GM21423 (cell line): ENCODE measurements around the gene STX2.
"Not testable (repeated sequence)": the region's sequence is repeated elsewhere in the genome, so short reads cannot be mapped to it uniquely, and the experiment has no call there.

Experiments used
- ATAC-seq: cut with Tn5 transposase; IDR thresholded peaks from one replicate; pipeline ENCODE4 v1.9.1; 2021; ENCODE audit warnings: mild to moderate bottlenecking, moderate library complexity; ENCODE audit not compliant: unreplicated experiment

STX2 gene

DNA sequence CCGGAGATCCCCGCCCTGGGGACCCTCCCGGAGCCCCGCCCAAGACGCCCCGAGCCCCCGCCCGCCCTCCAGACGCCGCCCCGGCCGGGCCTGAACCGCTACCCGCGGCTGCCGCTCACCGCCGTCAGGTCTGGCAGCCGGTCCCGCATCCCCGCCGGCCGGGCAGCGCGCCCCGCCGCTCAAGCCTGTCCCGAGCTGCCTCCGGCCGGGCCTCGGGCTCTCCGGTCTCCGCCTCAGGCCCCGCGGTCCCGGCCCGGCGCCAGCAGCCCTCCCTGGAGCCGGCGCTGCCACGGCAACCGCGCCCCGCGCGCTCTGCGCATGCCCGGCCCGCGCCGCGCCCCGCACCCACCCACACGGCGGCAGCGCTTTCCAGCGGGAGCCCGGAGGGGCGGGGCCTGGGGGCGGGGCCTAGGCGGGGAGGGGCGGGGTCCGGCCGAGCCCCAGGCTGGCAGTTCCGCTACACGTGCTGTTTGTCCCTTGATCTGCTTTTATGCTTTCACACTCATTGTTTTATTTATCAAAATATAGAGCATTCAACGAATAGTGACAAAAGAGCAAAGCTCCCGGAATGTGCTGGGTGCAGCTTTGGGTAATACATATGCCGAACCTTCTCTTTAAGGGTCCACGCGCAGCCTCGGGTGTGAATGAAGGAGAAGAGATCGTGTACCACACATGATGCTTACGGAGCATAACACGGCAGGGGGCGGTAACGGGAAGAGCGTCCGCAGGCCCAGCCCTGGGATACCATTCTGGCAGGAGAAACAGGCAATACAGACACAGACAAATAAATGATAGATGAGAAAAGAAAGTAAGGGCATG lies at the start of gene STX2:
Gene STX2, minus strand, starts transcription at position 300 of the 819 bp plus-strand sequence. Its CDS starts 151 bp downstream, at position 149.
- peak; percentile 86 for ATAC-seq

GRCh38 chr12:130887190-130887589 lies 48.1 kb upstream of the STX2 start:
- ATAC-seq: not testable (repeated sequence)

DNA sequence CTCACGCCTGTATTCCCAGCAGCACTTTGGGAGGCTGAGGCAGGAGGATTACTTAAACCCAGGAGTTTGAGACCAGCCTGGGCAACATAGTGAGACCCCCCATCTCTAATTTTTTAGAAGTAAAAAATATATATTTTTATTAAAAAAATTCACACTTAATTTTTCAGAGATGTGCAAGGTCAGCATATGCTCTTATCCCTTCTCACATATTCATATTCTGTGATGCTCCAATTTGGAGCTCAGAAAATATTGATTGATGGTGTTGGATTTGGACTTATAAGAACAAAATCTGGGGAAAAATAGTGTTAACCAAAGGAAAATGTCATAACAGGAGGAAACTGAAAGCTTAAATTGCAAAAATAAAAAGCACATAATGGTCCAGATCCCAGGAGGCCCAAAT lies 42.5 kb upstream of the STX2 start:
- ATAC-seq: no peak

GRCh38 chr12:130881046-130881445 lies 42.0 kb upstream of the STX2 start:
- ATAC-seq: no peak

GRCh38 chr12:130880411-130880885 lies 41.4 kb upstream of the STX2 start:
- ATAC-seq: peak; percentile 48

- peak; percentile 7 for ATAC-seq
These were observed 40.8 kb upstream of the STX2 start for GRCh38 chr12:130879781-130880389.

- peak; percentile 92 for ATAC-seq
These were observed 40.2 kb upstream of the STX2 start for GRCh38 chr12:130879212-130879686.

DNA sequence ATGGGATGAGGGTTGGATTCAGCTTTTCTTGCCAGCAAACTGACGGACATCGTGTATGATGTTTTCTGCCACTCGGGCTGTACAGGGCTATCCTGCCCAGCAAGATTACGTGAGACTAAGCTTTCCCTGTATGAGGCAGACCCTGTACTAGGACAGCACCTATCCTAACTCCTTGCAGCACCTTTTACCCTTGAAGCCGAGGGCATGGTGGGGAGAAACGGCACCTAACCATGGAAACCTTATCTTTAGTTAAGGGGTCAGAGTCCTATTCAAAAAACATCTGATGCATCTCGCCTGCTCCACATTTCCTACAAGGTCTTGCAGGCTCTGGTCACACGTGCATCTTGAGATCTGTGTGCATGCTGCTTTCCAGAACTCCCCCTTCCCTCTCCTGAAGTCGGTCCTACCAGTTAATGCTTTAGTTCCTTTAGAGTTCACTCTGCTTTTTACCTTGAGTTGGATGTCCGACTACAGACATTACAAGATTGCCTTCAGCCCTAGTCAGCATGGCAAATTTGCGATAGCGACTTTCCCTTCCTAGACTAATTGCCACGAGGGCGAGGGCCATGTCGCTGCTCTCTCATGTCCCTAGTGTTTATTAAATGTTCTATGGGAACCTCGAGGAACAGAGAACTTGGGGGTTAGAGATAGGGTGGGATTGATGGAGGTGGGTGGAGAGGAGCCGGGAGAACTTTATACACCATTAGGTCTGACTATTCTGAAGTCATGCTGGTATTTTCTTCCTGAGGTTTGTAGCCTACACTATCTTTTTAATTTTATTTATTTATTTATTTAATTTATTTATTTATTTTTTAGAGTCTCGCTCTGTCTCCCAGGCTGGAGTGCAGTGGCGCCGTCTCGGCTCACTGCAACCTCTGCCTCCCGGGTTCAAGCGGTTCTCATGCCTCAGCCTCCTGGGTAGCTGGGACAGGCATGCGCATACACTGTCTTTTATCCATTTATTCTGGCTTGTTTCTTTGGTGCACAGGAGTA lies 39.4 kb upstream of the STX2 start:
- ATAC-seq: no peak

GRCh38 chr12:130877333-130877732 lies 38.3 kb upstream of the STX2 start:
- ATAC-seq: no peak

GRCh38 chr12:130876758-130877157 lies 37.7 kb upstream of the STX2 start:
- ATAC-seq: no peak

GRCh38 chr12:130876297-130876696 lies 37.2 kb upstream of the STX2 start:
- no peak for ATAC-seq

DNA sequence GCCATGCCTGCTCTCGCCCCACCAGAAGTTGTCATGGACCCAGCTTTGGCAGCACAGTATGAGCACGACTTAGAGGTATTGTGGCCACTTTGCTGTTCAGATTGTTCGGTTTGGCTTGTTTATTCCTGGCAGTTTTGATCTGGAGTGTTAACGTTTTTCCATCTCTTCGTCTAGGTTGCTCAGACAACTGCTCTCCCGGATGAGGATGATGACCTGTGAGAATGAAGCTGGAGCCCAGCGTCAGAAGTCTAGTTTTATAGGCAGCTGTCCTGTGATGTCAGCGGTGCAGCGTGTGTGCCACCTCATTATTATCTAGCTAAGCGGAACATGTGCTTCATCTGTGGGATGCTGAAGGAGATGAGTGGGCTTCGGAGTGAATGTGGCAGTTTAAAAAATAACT lies 36.7 kb upstream of the STX2 start:
- not testable (repeated sequence) for ATAC-seq

DNA sequence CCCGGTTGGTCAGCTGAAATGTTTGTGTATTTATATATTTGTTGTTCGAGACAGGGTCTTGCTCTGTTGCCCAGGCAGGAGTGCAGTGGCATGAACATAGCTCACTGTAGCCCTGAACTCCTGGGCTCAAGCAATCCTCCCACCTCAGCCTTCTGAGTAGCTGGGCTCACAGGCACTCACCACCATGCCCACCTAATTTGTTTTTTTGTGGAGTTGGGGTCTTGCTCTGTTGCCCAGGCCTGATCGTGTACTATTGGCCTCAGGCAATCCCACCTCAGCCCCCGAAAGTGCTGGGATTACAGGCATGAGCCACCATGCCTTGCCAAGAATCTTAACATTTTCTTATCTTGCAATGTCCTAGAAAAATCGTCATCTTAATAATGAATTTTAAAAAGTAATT lies 36.1 kb upstream of the STX2 start:
- ATAC-seq: no peak

- ATAC-seq: no peak
These were observed 35.6 kb upstream of the STX2 start for GRCh38 chr12:130874696-130875095.

DNA sequence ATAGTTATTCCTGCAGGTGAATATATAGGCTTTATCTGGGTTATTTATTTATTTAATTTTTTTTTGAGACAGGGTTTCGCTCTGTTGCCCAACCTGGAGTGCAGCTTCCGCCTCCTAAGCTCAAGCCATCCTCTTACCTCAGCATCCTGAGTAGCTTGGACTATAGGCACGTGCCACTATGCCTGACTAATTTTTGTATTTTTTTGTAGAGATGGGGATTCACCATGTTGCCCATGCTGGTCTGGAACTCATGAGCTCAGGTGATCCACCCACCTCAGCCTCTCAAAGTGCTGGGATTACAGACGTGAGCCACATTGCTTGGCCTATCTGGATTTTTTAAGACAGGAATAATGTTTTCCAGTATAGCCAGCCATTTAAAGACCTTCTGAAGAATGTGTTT lies 34.8 kb upstream of the STX2 start:
- ATAC-seq: no peak

DNA sequence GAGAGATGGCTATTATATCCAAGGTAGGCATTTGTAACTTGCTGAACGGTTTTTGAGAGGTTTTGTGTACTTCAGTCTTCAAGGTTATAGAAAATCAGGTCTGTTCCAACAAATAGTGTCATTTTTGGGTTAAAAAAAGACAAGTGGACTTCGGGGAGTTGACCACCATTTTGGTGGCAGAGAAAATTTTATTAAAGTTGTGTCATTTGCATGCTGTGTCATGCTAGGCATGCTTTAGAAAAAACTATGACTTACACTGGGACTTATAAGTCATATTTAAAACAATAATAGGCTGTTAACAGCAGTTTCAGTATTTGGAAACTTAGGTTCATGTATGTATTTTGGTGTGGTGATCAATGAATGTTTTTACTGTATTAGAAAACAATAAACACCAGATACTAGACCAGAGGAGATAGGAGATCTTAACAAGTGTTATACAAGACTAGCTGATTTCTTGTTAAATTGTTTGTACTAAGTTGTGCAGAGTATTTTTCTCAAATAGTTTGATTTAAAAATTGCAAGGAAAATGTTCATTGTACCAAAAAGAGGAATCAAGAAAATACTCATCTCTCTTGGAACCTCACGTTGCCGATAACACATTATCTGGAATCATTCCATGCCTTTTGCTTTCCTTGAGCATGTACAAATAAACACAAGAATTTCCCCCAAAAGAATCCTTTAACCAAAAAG lies 34.2 kb upstream of the STX2 start:
- ATAC-seq: no peak

DNA sequence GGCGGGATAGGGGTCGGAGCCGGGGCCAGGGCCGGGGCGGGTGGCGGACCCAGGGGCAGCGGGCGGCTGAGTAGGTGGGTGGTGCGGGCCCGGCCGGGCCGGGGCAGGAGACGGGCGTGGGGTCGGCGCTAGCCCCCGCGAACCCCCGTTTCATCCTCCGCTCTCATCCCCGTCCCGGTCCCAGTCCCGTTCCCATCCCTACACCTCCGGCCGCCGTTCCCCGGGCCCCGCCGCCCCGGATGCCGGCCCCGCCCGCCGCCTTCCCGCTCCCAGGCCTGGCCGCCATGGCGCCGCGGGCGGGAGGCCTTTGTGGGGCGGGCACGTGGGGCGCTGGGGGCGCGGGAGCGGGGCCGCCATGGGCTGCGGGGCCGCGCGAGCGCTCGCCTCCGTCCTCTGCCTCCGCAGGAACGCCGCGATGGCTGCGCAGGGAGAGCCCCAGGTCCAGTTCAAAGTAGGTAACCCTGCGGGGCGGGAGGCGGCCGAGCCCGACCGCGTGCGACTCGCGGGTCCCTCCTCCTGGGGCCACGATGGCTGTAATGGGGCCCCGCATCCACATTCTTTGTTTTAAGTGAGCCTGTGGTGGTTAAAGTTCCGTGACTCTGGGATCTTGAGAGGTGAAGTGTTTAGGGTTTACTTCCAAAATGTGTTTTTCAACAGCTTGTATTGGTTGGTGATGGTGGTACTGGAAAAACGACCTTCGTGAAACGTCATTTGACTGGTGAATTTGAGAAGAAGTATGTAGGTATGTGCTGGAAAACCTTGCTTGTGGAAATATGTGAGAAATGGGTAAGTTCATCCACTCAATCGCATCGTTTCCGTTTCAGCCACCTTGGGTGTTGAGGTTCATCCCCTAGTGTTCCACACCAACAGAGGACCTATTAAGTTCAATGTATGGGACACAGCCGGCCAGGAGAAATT lies 33.4 kb upstream of the STX2 start:
- ATAC-seq: peak; percentile 29

DNA sequence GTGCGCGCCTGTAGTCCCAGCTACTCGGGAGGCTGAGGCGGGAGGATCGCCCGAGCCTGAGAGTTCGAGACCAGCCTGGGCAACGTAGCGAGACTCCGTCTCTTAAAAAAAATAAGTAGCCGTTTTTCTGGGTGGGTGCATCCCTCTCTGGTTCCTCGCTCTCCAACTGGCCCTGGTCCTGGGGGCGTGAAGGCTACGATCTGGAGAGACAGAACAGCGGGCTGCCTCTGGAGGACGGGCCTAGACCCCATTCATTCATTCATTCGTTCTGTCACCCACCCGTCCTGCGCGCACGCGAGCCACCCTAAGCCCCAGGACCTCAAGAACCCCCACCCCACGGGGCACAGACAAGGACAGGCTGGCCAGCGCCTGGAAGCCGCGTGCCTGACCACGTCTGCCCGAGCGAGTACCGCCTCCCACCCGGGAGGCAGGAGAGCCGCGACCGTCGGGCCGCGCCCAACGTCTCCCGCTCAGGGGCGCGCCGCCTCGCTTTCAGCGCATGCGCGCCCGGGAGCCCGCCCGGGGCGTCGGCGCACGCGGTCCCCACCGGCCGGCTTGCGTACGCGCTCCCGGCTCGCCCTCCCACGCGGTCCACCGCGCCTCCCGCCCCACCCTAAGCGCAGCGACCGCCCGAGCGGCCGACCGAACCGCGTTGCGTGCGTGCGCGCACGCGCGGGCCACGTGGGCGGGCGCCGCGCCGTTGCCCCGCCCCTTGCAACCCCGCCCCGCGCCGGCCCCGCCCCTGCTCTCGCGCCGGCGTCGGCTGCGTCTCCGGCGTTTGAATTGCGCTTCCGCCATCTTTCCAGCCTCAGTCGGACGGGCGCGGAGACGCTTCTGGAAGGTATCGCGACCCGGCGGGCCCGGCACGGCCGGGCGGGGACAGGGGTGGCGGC lies 32.5 kb upstream of the STX2 start, which contains the start of gene RAN:
Gene RAN, plus strand, starts transcription at position 781 of the 893 bp plus-strand sequence. CDS start 528 bp downstream, outside the sequence.
- peak; percentile 72 for ATAC-seq
